DND-41 (cell line): ENCODE data around the gene PIF1.

Experiments
- ATAC-seq: fragments of 200-7000 bp; cut with Tn5 transposase; 3 replicates; pipeline ENCODE4 v1.9.1; 2021; ENCODE audit warnings: low read depth; ENCODE audit not compliant: insufficient read depth
- DNase-seq: peaks from one replicate; pipeline ENCODE4 v3.0.0-alpha.2; 2020
- H2AFZ ChIP-seq: 2 replicates; pipeline ENCODE4 v1.6.0; 2012; ENCODE audit warnings: low read depth, low read length
- H3K27ac ChIP-seq: 2 replicates; pipeline ENCODE4 v1.5.1; 2012; ENCODE audit warnings: low read length, inconsistent platforms
- H3K27me3 ChIP-seq: fragments of 200-600 bp; sonication (generic); 2 replicates; pipeline ENCODE4 v1.6.0; 2012; ENCODE audit warnings: low read length, mild to moderate bottlenecking, inconsistent platforms; ENCODE audit not compliant: insufficient read depth, poor library complexity
- H3K36me3 ChIP-seq: 2 replicates; pipeline ENCODE4 v1.5.1; 2012; ENCODE audit warnings: low read length, inconsistent platforms; ENCODE audit not compliant: insufficient read depth
- H3K4me1 ChIP-seq: 2 replicates; pipeline ENCODE4 v1.5.1; 2012; ENCODE audit warnings: mild to moderate bottlenecking, low read length; ENCODE audit not compliant: insufficient read depth
- H3K4me2 ChIP-seq: 2 replicates; pipeline ENCODE4 v1.6.0; 2012; ENCODE audit warnings: mild to moderate bottlenecking, moderate library complexity, low read length, inconsistent platforms; ENCODE audit not compliant: insufficient read depth
- H3K4me3 ChIP-seq, 2 experiments: fragments of 200-600 bp in 1 of 2; shearing (Covaris generic) in 1 of 2; 2 replicates each; pipeline ENCODE4 v1.5.1; 2012 to 2016; ENCODE audit warnings: inconsistent platforms in 2 of 2, low read length in 2 of 2, mild to moderate bottlenecking in 2 of 2, low read depth in 1 of 2, moderate library complexity in 1 of 2
- H3K79me2 ChIP-seq: 2 replicates; pipeline ENCODE4 v1.6.0; 2012; ENCODE audit warnings: low read length, inconsistent platforms; ENCODE audit not compliant: insufficient read depth
- H3K9ac ChIP-seq: 2 replicates; pipeline ENCODE4 v1.6.0; 2012; ENCODE audit warnings: low read depth, mild to moderate bottlenecking, inconsistent platforms, low read length, moderate library complexity
- H3K9me3 ChIP-seq: 2 replicates; pipeline ENCODE4 v1.5.1; 2012; ENCODE audit warnings: low read length, moderate library complexity, mild to moderate bottlenecking, inconsistent platforms; ENCODE audit not compliant: insufficient read depth, severe bottlenecking
- H4K20me1 ChIP-seq: 2 replicates; pipeline ENCODE4 v1.6.0; 2012; ENCODE audit warnings: low read length; ENCODE audit not compliant: insufficient read depth
- CTCF ChIP-seq: IDR thresholded peaks from 2 replicates; pipeline ENCODE4 v1.5.1; 2012; ENCODE audit warnings: borderline replicate concordance, low read length, moderate library complexity, mild to moderate bottlenecking; ENCODE audit not compliant: poor library complexity, severe bottlenecking; ENCODE audit errors: extremely low read depth
- EZH2 ChIP-seq: IDR thresholded peaks from 3 replicates; pipeline ENCODE4 v1.6.1; 2012; ENCODE audit warnings: borderline replicate concordance, low read depth, mild to moderate bottlenecking, moderate library complexity, low read length, inconsistent platforms; ENCODE audit not compliant: severe bottlenecking

Gene PIF1

GRCh38 chr15:64767203-64767602 is 58.2 kb downstream of the PIF1 start:
- H3K79me2 ChIP-seq: no peaks in the 10 kb centered on the region
- no peaks in the 10 kb centered on the region for H3K36me3 ChIP-seq
- H3K9ac ChIP-seq: no peak overlapping the region
- H2AFZ ChIP-seq: no peak overlapping the region
- H3K4me2 ChIP-seq: no peak overlapping the region
- H3K27me3 ChIP-seq: no peaks in the 10 kb centered on the region
- no peaks in the 10 kb centered on the region for H3K9me3 ChIP-seq
- ATAC-seq: no peak
- H4K20me1 ChIP-seq: no peaks in the 10 kb centered on the region
- TF ChIP-seq CTCF: no peak
- H3K4me3 ChIP-seq: no peak overlapping the region
- H3K27ac ChIP-seq: no peak overlapping the region
- no peak for DNase-seq
- no peaks in the 10 kb centered on the region for H3K4me1 ChIP-seq

GRCh38 chr15:64766058-64766457 is 59.4 kb downstream of the PIF1 start:
- Histone ChIP-seq H3K79me2 (no peaks in the 10 kb centered on the region), H3K4me3 (no peak overlapping the region), H3K27ac (no peak overlapping the region), H3K4me1 (no peaks in the 10 kb centered on the region), H2AFZ (no peak overlapping the region), H3K27me3 (no peaks in the 10 kb centered on the region), H4K20me1 (no peaks in the 10 kb centered on the region), H3K4me2 (no peak overlapping the region), H3K36me3 (no peaks in the 10 kb centered on the region), H3K9ac (no peak overlapping the region), H3K9me3 (no peaks in the 10 kb centered on the region)
- DNase-seq (no peak), ATAC-seq (no peak)
- TF ChIP-seq EZH2: no peak
- no peak for TF ChIP-seq CTCF
